GM19043 (cell line): Measurements from ENCODE around the gene LONRF2.

Experiments
- ATAC-seq: cut with Tn5 transposase; IDR thresholded peaks from one replicate; pipeline ENCODE4 v1.9.1; 2021; ENCODE audit warnings: low read depth; ENCODE audit not compliant: unreplicated experiment

Gene LONRF2

DNA sequence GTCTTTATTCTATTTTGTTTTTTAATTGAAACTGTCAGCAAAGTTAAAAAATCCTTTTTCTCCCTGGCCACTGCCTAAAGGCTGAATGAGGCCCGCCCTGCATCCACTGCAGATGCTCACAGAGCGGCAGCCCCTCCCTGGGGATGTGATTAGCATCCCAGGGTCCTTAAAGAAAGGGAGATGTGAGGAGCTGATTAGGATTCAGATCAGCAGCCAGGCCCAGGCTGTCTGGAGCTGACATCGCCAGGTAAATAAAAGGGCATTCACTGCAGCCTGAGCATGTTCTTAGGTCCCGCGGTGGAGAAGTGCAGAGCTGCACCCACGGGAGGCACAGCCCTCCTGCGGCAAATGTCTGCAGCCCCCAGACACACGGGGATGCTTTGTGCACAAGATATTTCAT lies 83.8 kb downstream of the LONRF2 start:
- no peak for ATAC-seq

DNA sequence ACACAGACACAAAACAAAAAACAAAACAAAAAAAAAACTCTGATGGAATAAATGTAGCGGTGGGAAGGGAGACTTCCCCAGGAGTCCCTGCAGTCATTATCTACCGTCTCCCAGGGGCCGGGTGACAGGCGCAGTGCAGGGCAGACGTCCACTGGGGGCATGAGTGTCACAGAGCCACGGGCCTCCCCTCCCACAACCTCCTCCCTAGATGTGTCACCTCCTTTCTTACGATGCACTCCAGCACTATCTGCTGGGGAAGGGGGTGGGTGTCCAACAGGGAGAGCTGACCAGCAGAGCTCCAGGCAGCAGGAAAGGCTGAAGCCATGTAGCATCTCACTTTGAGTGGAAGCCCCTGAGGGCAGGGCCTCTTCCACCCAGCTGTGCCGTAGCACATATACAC lies 84.5 kb downstream of the LONRF2 start:
- no peak for ATAC-seq

GRCh38 chr2:100237163-100237562 lies 85.1 kb downstream of the LONRF2 start:
- no peak for ATAC-seq

DNA sequence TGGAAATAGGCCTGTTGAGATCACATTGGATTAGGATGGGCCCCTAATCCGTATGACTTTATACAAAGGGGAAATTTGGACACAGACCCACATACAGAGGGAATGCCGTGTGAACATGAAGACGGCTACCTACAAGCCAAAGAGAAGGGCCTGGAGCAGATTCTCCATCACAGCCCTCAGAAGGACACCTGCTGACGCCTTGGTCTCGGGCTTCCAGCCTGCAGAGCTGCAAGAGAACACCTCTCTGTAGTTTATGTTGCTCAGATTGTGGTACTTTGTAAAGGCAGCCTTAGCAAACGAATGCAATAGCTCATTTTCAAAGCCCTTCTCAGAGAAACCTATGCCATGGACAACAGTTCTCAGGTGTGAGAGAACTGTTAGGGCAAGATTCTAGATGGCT lies 86.1 kb downstream of the LONRF2 start:
- no peak for ATAC-seq

GRCh38 chr2:100235581-100235980 lies 86.7 kb downstream of the LONRF2 start:
- no peak for ATAC-seq

DNA sequence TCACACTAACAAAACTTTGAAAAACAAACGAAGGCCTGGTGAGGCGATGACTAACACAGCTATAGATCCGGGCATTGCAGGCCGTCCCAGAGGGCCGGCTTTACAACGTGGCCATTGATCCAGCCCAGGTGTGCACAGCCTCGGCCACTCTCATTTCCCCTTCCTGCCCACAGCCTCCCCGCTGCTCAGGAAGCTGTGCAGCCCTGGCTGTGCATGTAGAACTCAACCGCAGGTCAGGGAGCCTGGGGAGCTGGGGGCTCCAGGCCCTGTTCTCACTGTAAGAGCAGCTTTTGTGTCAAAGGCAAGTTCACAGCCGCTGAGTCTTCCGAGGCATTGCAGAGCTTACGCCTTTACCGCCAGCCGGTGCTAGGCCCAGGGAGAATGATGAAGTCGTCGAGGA lies 87.2 kb downstream of the LONRF2 start:
- peak; percentile 98 for ATAC-seq

DNA sequence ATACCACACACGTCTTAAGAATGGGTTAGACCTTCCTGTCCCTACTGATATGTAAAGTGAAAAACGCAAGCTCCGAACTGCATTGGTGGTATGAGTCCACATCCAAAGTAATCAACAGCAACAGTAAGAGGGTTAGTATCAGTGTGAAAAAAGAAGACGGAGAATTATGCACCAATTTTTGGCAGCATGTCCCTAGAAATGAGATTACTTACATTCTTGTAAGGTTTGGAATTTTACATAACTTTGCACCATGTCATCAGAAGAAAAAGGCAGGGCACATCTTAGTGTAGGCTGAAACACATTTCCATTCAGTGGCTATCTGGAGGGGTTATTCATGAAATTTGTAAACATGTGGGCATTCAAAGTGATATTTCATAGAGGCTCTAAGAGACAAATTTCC lies 88.2 kb downstream of the LONRF2 start:
- ATAC-seq = no peak

GRCh38 chr2:100233061-100233460 lies 89.2 kb downstream of the LONRF2 start:
- no peak for ATAC-seq

DNA sequence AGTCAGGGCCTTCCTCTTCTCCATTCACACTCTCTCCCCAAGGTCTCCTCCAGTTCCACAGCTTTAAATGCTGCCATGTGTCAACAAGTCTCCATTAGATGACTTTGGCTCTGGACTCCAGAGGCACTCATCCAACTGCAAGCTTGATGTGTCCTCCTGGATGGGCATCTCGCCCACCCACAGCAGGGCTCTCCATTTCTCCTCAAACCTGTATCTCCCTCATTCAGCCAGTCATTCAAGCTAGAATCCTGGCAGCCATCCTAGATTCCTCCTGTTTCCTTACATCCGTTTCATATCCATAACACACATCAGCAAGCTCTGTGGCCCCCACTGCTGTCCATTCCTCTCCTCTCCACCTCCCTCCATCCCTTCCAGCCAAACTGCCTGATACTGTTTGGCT lies 91.5 kb downstream of the LONRF2 start:
- no peak for ATAC-seq

DNA sequence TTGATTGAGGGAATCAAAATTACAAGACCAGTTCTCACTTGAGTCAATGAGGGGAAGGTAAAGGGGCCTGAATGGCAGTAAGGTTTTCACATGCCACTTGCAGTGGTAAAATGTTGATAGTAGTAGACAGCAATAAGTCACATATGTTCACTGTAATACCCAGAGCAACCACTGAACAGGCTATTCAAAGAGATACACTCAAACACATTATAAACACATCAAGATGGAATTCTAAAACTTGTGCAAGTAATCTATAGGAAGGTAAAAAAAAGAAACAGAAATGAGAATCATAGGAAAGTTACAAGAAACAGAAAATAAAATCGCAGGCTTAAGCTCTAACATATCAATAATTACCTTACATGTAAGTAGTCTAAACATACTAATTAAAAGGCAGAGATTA lies 93.3 kb downstream of the LONRF2 start:
- ATAC-seq = no peak

- ATAC-seq = no peak
These were observed 93.9 kb downstream of the LONRF2 start for GRCh38 chr2:100228415-100228814.

GRCh38 chr2:100224988-100225710 lies 97.2 kb downstream of the LONRF2 start:
- ATAC-seq = no peak

DNA sequence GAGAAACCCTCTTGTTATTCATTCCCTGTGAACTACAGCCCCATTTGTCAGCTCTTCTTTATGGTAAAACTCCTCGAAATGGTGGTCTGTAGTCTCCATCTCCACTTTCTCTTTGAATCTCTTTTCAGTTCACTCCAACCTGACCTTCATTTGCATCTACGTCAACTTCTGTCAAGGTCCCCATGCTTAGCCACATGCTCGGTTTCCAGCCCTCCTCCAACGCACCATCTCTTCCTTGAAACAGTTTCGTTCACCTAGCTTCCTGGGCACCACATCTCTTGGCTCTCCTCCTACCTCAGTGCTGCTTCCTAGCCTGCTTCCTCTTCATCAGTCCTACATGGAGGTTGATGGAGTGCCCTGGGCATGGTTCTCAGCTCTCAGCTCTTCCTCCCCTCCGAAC lies 98.8 kb downstream of the LONRF2 start:
- ATAC-seq = no peak
